Placental epithelial cell (primary cell): ENCODE results near the gene TMEM121. TPM values are rescaled to one million over a fixed set of nuclear protein-coding genes. Genes with fewer than 3 reads are reported as not detected.

Source experiments
- total RNA-seq: library from RNA; depleted of rRNA; stranded (reverse); fragments of >200 nt; gene quantifications from 2 replicates; pipeline ENCODE4 v1.2.3, GENCODE V29; 2012

Gene TMEM121
- 3.3 and 3.9 TPM in 2 replicates for total RNA-seq

DNA sequence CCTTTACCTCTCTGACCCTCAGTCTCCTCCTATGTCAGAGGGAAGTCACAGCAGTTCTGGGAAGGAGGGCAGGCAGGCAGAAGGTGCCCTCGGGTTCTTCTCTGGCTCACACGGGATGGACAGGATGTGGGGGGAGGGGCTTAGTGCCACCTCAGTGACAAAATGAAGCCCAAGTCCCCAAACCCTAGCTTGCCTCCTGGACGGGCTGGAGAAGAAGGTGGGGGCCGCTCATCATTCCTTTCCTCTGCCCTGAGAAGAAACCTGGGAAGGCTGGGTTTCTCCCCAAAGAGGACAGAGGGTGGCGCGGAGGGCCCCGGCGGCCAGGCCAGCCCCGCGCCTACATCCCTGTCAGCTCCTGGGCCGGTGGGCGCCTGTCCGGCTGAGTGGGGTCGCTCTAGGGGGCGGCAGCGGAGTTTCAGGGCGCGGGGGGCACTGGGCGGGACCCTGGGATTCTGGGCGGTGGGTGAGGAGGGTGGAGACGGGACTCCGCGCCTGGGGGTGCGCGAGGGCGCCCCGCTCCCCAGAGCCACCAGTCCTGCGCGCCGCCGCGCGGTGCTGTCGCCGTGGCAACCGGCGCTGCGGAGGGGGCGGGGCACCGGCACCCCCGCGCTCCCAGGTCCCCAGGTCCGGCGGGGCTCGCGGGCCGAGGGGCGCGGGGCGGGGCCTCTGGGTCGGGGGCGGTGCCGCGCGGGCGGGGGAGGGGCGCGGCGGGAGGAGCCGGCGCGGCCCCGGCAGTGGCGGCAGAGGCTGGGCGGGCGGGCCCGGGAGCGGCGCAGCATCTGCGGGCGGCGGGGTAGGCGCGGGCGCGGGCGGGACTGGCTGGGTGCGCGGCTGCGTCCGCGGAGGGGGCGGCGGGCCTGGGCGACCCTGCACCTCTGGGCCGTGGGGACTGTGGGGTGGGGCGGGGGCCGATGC is at the start of gene TMEM121:
Gene TMEM121, plus strand, starts transcription at position 723 of the 915 bp plus-strand sequence. CDS start 2,252 bp downstream, outside the sequence.

DNA sequence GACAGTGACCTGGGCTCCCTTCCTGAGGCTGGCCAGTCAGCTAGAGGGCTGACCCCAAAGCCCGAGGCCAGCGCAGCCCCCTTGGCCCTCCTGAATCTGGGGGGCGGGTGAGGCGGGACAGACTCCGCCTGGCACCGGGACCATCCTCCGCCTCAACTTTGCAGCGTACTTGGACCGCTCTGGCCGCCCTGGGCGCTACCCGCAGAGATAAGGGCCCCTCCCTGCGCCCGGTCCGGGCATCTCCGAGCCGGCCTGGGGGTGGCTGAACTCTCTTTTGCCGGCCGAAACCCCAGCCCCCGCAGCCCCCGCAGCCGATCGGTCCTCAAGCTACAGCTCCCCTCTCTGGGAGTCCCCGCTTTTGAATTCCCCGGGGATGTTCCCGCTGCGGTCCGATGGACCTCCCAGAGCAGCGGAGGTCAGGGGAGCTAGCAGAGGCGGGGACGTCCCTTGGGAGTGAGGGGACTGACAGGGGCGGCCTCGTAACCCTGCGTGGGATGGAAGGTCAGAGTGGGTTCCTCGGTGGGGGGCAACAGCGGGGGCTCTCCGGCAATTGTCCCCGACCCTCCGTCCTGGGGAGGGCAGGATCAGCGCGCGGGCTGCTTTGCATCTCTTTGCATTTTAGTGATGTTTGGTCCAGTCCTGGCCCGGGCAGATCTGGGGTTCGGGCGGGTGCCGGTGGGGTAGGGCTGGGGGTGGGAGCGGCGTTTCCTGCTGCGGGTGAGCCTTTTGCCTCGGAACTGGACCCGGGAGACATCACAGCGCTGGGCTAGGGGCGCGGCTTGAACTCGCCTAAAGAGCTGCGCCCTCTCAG is 40.0 kb upstream of the TMEM121 start, which contains the start of gene CRIP1:
Gene CRIP1, plus strand, starts transcription at position 724 of the 811 bp plus-strand sequence. CDS start 374 bp downstream, outside the sequence.

DNA sequence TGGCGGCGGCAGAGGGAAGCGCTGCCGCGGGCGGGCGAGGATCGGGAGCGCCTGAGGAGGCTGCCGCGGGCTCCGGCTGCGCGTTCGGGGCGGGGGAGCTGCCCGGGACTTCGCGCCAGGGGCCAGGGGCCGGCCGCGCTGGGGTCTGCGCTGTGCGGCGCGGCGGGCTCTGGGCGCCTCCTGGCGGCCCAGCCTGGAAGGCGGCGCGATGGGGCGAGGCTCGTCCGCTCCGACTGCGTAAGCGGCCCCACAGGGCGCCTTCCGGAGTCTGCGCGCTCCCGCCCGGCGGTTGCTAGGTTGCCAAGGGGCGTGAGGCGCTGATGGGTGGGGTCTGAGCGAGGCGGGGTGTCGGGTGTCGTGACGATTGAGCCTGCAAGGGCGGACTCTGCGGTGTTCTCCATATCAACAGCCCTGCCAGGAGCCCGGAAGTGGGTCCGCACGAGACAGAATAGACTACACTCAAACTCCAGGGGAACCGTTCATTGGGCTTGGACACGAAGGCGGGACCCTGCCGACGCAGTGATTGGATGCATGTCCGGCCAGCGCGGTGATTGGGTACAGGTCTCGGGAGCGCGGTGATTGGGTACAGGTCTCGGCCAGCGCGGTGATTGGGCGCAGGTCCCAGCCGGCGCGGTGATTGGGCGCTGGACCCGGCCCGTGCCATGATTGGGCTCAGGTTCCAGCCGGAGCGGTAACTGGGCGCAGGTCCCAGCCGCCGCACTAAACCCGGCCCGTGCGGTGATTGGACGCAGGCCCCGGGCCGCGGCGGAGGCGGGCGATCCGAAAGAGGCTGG is 35.6 kb upstream of the TMEM121 start, which contains the start of gene TEDC1:
Gene TEDC1, plus strand, starts transcription at position 675 of the 794 bp plus-strand sequence. CDS start 130 bp downstream, outside the sequence.

Other genes with a start within 250 kb of the TMEM121 start
- gene BRF1, start 225.6 kb upstream of the TMEM121 start, total RNA-seq, result 50.3 and 51.5 TPM in 2 replicates
- gene PACS2, start 211.8 kb upstream of the TMEM121 start, total RNA-seq, result 50.4 and 56.5 TPM in 2 replicates
- 0.39 and 0.54 TPM in 2 replicates for gene TEX22, start 128.0 kb upstream of the TMEM121 start, total RNA-seq
- 49.2 and 74.6 TPM in 2 replicates for gene MTA1, start 106.8 kb upstream of the TMEM121 start, total RNA-seq
- 3.7 and 14.5 TPM in 2 replicates for gene CRIP2, start 51.8 kb upstream of the TMEM121 start, total RNA-seq
- 5.5 and 9.8 TPM in 2 replicates for gene CRIP1, start 39.7 kb upstream of the TMEM121 start, total RNA-seq
- 5.9 and 7.0 TPM in 2 replicates for gene TEDC1, start 35.3 kb upstream of the TMEM121 start, total RNA-seq